GM13977 (cell line): ENCODE data around the gene ZEB1.
A peak's percentile ranks its signal among the peaks of the same experiment; 100 is the strongest.

Experiments used
- DNase-seq: peaks from one replicate; pipeline ENCODE4 v3.0.0; 2012; ENCODE audit warnings: low spot score
- in situ Hi-C: fragments of 300-500 bp; cut with MboI; formaldehyde crosslinking; loops from one replicate; pipeline ENCODE4 v1.12.0; 2022; ENCODE audit warnings: low sequenced_read_pairs, low pct_unique_long_range_greater_than_20kb, mixed read lengths, inconsistent platforms; ENCODE audit not compliant: unreplicated experiment
- TF ChIP-seq, protein P1 (sequence below): IDR thresholded peaks from 2 replicates; pipeline ENCODE4 v1.5.1; 2012; ENCODE audit warnings: mild to moderate bottlenecking, control low read depth; ENCODE audit not compliant: insufficient read depth; ENCODE audit errors: extremely low read depth, missing control alignments

ZEB1 gene

GRCh38 chr10:31317171-31317570 is 1.8 kb upstream of the ZEB1 start:
- TF ChIP-seq, protein P1, sequence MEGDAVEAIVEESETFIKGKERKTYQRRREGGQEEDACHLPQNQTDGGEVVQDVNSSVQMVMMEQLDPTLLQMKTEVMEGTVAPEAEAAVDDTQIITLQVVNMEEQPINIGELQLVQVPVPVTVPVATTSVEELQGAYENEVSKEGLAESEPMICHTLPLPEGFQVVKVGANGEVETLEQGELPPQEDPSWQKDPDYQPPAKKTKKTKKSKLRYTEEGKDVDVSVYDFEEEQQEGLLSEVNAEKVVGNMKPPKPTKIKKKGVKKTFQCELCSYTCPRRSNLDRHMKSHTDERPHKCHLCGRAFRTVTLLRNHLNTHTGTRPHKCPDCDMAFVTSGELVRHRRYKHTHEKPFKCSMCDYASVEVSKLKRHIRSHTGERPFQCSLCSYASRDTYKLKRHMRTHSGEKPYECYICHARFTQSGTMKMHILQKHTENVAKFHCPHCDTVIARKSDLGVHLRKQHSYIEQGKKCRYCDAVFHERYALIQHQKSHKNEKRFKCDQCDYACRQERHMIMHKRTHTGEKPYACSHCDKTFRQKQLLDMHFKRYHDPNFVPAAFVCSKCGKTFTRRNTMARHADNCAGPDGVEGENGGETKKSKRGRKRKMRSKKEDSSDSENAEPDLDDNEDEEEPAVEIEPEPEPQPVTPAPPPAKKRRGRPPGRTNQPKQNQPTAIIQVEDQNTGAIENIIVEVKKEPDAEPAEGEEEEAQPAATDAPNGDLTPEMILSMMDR: no peak
- in situ Hi-C loops: no loop called here
- no peak for DNase-seq

- TF ChIP-seq, protein P1: no peak
- in situ Hi-C loops: no loop called here
- DNase-seq: no peak
Observed at GRCh38 chr10:31317652-31318381, 1.2 kb upstream of the ZEB1 start.

DNA sequence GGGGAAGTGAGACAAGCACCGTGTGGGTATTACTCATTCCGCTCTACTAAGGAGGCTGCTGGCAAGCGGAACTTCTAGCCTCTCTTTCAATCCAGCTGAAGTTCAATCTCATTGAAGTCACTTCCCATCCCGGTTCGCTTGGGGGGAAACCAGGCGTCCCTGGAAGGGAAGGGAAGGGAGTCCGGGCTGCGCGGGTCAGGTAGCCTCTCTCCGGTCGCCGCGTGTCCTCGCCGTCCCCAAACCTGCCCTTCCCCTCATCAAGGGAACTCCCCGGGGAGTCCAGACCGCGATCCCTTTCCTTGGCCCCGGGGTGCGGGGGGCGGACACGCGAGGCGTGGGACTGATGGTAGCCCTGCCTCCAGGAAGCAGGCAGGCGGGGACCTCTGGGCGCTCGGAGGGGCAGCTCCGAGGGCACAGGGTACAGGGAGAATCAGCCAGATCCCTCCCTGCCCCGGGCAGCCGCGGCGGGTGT is 598 bp upstream of the ZEB1 start:
- TF ChIP-seq, protein P1: no peak
- peak; percentile 87 for DNase-seq
- in situ Hi-C loops: no loop called here

GRCh38 chr10:31319602-31320549 is 860 bp downstream of the ZEB1 start:
- DNase-seq: peak; percentile 45
- TF ChIP-seq, protein P1: no peak
- in situ Hi-C loops: no loop called here

DNA sequence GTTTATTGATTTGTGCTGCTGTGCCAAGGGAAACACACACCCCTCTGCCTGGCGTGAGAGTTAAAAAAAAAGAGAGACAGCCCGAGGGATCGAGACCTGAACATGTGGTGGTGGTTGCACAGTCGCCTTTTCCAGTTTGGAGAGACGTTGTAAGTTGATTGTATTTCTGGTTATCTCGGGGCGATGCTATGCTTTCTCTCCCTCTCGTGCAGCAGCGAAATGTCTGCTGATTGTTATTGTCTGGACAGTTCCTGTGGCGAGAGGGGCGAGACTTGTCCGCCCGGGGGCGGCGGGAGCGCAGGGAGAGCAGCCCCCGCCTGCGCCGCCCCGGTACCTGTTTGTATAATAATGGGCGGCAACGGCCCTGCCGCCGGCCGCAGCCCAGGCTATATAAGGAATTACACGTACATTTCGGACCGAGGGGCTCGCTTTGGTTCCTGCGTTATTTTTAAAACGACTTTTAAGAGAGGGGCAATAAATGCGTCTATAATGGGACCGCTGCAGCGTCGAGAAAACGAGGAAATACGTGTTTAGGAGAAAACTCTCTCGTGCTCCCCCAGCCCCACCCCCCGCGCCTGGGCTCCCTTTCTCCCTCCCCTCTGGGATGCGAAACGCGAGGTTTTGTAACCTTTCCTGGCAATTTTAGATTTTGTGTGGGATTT is 1.7 kb downstream of the ZEB1 start:
- peak; percentile 54 for DNase-seq
- in situ Hi-C loops: no loop called here
- TF ChIP-seq, protein P1: peak; percentile 6

- no peak for DNase-seq
- TF ChIP-seq, protein P1: no peak
- in situ Hi-C loops: no loop called here
Observed at GRCh38 chr10:31321396-31321941, 2.5 kb downstream of the ZEB1 start.
